Keratinocyte (primary cell): ENCODE results near the gene SCYGR4.

Experiments
- EZH2 ChIP-seq: IDR thresholded peaks from one replicate; pipeline ENCODE4 v1.6.1; 2012; ENCODE audit warnings: inconsistent platforms, mild to moderate bottlenecking, low read length, moderate library complexity
- TF ChIP-seq, protein P1 (sequence below), 3 experiments: IDR thresholded peaks in 1 of 3; conservative IDR thresholded peaks in 1 of 3; optimal IDR thresholded peaks in 1 of 3; 2 replicates in 2 of 3; 3 replicates in 1 of 3; pipeline versions ENCODE3 to v1.5.1; 2011; ENCODE audit warnings: low read length in 3 of 3, mild to moderate bottlenecking in 3 of 3, moderate library complexity in 2 of 3, control low read depth in 1 of 3, inconsistent platforms in 1 of 3; ENCODE audit not compliant: insufficient read depth in 2 of 3; ENCODE audit errors: extremely low read depth in 1 of 3

- TF ChIP-seq, protein P1, sequence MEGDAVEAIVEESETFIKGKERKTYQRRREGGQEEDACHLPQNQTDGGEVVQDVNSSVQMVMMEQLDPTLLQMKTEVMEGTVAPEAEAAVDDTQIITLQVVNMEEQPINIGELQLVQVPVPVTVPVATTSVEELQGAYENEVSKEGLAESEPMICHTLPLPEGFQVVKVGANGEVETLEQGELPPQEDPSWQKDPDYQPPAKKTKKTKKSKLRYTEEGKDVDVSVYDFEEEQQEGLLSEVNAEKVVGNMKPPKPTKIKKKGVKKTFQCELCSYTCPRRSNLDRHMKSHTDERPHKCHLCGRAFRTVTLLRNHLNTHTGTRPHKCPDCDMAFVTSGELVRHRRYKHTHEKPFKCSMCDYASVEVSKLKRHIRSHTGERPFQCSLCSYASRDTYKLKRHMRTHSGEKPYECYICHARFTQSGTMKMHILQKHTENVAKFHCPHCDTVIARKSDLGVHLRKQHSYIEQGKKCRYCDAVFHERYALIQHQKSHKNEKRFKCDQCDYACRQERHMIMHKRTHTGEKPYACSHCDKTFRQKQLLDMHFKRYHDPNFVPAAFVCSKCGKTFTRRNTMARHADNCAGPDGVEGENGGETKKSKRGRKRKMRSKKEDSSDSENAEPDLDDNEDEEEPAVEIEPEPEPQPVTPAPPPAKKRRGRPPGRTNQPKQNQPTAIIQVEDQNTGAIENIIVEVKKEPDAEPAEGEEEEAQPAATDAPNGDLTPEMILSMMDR (optimal IDR thresholded peaks at IDR 0.05 in 1 of 3, IDR thresholded peaks at IDR 0.05 in 1 of 3, conservative IDR thresholded peaks at IDR 0.05 in 1 of 3; ENCODE audit: extremely low read depth in 1 of 3, insufficient read depth in 2 of 3, low read length in 3 of 3), result no peak
- no peak for TF ChIP-seq EZH2
Observed at GRCh38 chr2:227629435-227629834, 12.1 kb downstream of the SCYGR4 start.
